SJCRH30 (cell line): ENCODE data around the gene PUM1. TPM values are rescaled to one million over a fixed set of nuclear protein-coding genes. Genes with fewer than 3 reads are reported as not detected.

ENCODE experiments used
- DNase-seq, 2 experiments: peaks; one replicate each; pipeline ENCODE4 v3.0.0-alpha.2; 2015 to 2020
- H3K27ac ChIP-seq: fragments of 250-450 bp; sonication (Bioruptor Pico); 2 replicates; pipeline ENCODE4 v1.5.1; 2020; ENCODE audit warnings: mild to moderate bottlenecking, moderate library complexity
- H3K27me3 ChIP-seq: fragments of 250-450 bp; sonication (Bioruptor Pico); 2 replicates; pipeline ENCODE4 v1.5.1; 2020; ENCODE audit warnings: mild to moderate bottlenecking, moderate library complexity
- H3K36me3 ChIP-seq: fragments of 250-450 bp; sonication (Bioruptor Pico); 2 replicates; pipeline ENCODE4 v1.5.1; 2020; ENCODE audit warnings: mild to moderate bottlenecking, moderate library complexity
- H3K4me1 ChIP-seq: fragments of 250-450 bp; sonication (Bioruptor Pico); 2 replicates; pipeline ENCODE4 v1.5.1; 2020; ENCODE audit warnings: mild to moderate bottlenecking, moderate library complexity
- H3K4me3 ChIP-seq: fragments of 250-450 bp; sonication (Bioruptor Pico); 2 replicates; pipeline ENCODE4 v1.5.1; 2020; ENCODE audit warnings: mild to moderate bottlenecking, moderate library complexity
- H3K9me3 ChIP-seq: fragments of 250-450 bp; sonication (Bioruptor Pico); replicated peaks from 2 replicates; pipeline ENCODE4 v1.5.1; 2020; ENCODE audit warnings: mild to moderate bottlenecking, moderate library complexity
- total RNA-seq: library from RNA; depleted of rRNA; stranded (reverse); fragments of >200 nt; shearing (Covaris generic); gene quantifications from 2 replicates; pipeline ENCODE4 v1.2.3, GENCODE V29; 2014

PUM1 gene
- total RNA-seq, 1 experiment from 2014 or later = 99.1 TPM

GRCh38 chr1:30904962-30905335 lies 160.6 kb downstream of the PUM1 start:
- 0 out of 2 replicates have a peak, but pooled peaks cover 3% of the 10 kb centered on the region for H3K36me3 ChIP-seq
- no peak overlapping the region for H3K27ac ChIP-seq
- H3K9me3 ChIP-seq = no peaks in the 10 kb centered on the region
- peaks cover 25% of the 10 kb centered on the region for H3K4me1 ChIP-seq
- H3K27me3 ChIP-seq = no peaks in the 10 kb centered on the region
- H3K4me3 ChIP-seq = no peak overlapping the region
- DNase-seq = no peak

- H3K4me3 ChIP-seq = no peak overlapping the region
- H3K36me3 ChIP-seq = 0 out of 2 replicates have a peak, but pooled peaks cover 3% of the 10 kb centered on the region
- no peak for DNase-seq
- H3K27me3 ChIP-seq = no peaks in the 10 kb centered on the region
- no peak overlapping the region for H3K27ac ChIP-seq
- H3K4me1 ChIP-seq = peaks cover 25% of the 10 kb centered on the region
- no peaks in the 10 kb centered on the region for H3K9me3 ChIP-seq
Measured at GRCh38 chr1:30904191-30904961, 161.1 kb downstream of the PUM1 start.

GRCh38 chr1:30903343-30904034 lies 162.0 kb downstream of the PUM1 start:
- no peak overlapping the region for H3K27ac ChIP-seq
- 0 out of 2 replicates have a peak, but pooled peaks cover 3% of the 10 kb centered on the region for H3K36me3 ChIP-seq
- peaks cover 25% of the 10 kb centered on the region for H3K4me1 ChIP-seq
- H3K27me3 ChIP-seq = no peaks in the 10 kb centered on the region
- no peaks in the 10 kb centered on the region for H3K9me3 ChIP-seq
- H3K4me3 ChIP-seq = no peak overlapping the region
- DNase-seq = no peak

GRCh38 chr1:30902593-30903290 lies 162.8 kb downstream of the PUM1 start:
- Histone ChIP-seq H3K9me3 (no peaks in the 10 kb centered on the region), H3K4me1 (peaks cover 25% of the 10 kb centered on the region), H3K27ac (no peak overlapping the region), H3K4me3 (no peak overlapping the region), H3K36me3 (0 out of 2 replicates have a peak, but pooled peaks cover 3% of the 10 kb centered on the region), H3K27me3 (no peaks in the 10 kb centered on the region)
- no peak for DNase-seq

- H3K27ac ChIP-seq = no peak overlapping the region
- no peak for DNase-seq
Measured at GRCh38 chr1:30901798-30902581, 163.5 kb downstream of the PUM1 start.

GRCh38 chr1:30900931-30901560 lies 164.5 kb downstream of the PUM1 start:
- H3K9me3 ChIP-seq = no peaks in the 10 kb centered on the region
- peaks cover 5% of the 10 kb centered on the region; the same call in 1 of the 2 replicates for H3K36me3 ChIP-seq
- H3K4me3 ChIP-seq = no peak overlapping the region
- H3K27ac ChIP-seq = no peak overlapping the region
- H3K4me1 ChIP-seq = peaks cover 29% of the 10 kb centered on the region
- DNase-seq = no peak
- no peaks in the 10 kb centered on the region for H3K27me3 ChIP-seq

More at GRCh38 chr1:30901798-30902581, 163.5 kb downstream of the PUM1 start:
- no peak overlapping the region for H3K4me3 ChIP-seq
- peaks cover 25% of the 10 kb centered on the region for H3K4me1 ChIP-seq
- H3K36me3 ChIP-seq = 0 out of 2 replicates have a peak, but pooled peaks cover 3% of the 10 kb centered on the region
- H3K27me3 ChIP-seq = no peaks in the 10 kb centered on the region
- no peaks in the 10 kb centered on the region for H3K9me3 ChIP-seq

- Histone ChIP-seq H3K4me1 (peaks cover 30% of the 10 kb centered on the region), H3K27me3 (no peaks in the 10 kb centered on the region), H3K27ac (no peak overlapping the region), H3K4me3 (no peak overlapping the region), H3K9me3 (no peaks in the 10 kb centered on the region), H3K36me3 (peaks cover 7% of the 10 kb centered on the region; the same call in 1 of the 2 replicates)
- no peak for DNase-seq
Measured at GRCh38 chr1:30900486-30900885, 165.0 kb downstream of the PUM1 start.

- Histone ChIP-seq H3K4me3 (no peak overlapping the region), H3K4me1 (peaks cover 28% of the 10 kb centered on the region), H3K36me3 (peaks cover 7% of the 10 kb centered on the region; the same call in 1 of the 2 replicates), H3K27ac (no peak overlapping the region; the same call in 1 of the 2 replicates), H3K27me3 (no peaks in the 10 kb centered on the region), H3K9me3 (no peaks in the 10 kb centered on the region)
- DNase-seq = peak in 1 of 2 experiments; percentile 75
Measured at GRCh38 chr1:30899577-30900389, 165.7 kb downstream of the PUM1 start.

GRCh38 chr1:30898031-30898815 lies 167.3 kb downstream of the PUM1 start:
- Histone ChIP-seq H3K36me3 (peaks cover 4% of the 10 kb centered on the region; the same call in 1 of the 2 replicates), H3K27ac (no peak overlapping the region), H3K9me3 (no peaks in the 10 kb centered on the region), H3K4me1 (peaks cover 30% of the 10 kb centered on the region), H3K4me3 (no peak overlapping the region), H3K27me3 (no peaks in the 10 kb centered on the region)
- no peak for DNase-seq

GRCh38 chr1:30896905-30897304 lies 168.6 kb downstream of the PUM1 start:
- Histone ChIP-seq H3K4me3 (no peak overlapping the region), H3K9me3 (no peaks in the 10 kb centered on the region), H3K36me3 (peaks cover 4% of the 10 kb centered on the region; the same call in 1 of the 2 replicates), H3K27ac (no peak overlapping the region), H3K4me1 (peaks cover 28% of the 10 kb centered on the region), H3K27me3 (no peaks in the 10 kb centered on the region)
- DNase-seq = no peak

GRCh38 chr1:30895944-30896660 lies 169.4 kb downstream of the PUM1 start:
- H3K36me3 ChIP-seq = peaks cover 4% of the 10 kb centered on the region; the same call in 1 of the 2 replicates
- DNase-seq = peak in 1 of 2 experiments; percentile 50
- peak overlapping the region; percentile 42; the same call in 1 of the 2 replicates for H3K27ac ChIP-seq
- peaks cover 28% of the 10 kb centered on the region for H3K4me1 ChIP-seq
- H3K9me3 ChIP-seq = no peaks in the 10 kb centered on the region
- no peak overlapping the region for H3K4me3 ChIP-seq
- no peaks in the 10 kb centered on the region for H3K27me3 ChIP-seq

GRCh38 chr1:30895382-30895943 lies 170.1 kb downstream of the PUM1 start:
- H3K4me3 ChIP-seq = no peak overlapping the region
- H3K36me3 ChIP-seq = peaks cover 4% of the 10 kb centered on the region; the same call in 1 of the 2 replicates
- DNase-seq = no peak
- H3K27me3 ChIP-seq = no peaks in the 10 kb centered on the region
- peaks cover 28% of the 10 kb centered on the region for H3K4me1 ChIP-seq
- H3K9me3 ChIP-seq = no peaks in the 10 kb centered on the region
- H3K27ac ChIP-seq = no peak overlapping the region
